H9 (cell line): ENCODE results near the gene BLVRB. TPM values are rescaled to one million over a fixed set of nuclear protein-coding genes. Genes with fewer than 3 reads are reported as not detected.

Experiments
- DNase-seq: peaks from one replicate; pipeline ENCODE4 v3.0.0-alpha.2; 2017
- H2AFZ ChIP-seq: one replicate; pipeline ENCODE4 v1.6.1; 2013; ENCODE audit warnings: mild to moderate bottlenecking, low read length, control low read depth, moderate library complexity
- H2AK5ac ChIP-seq: 2 replicates; pipeline ENCODE4 v1.6.1; 2013; ENCODE audit warnings: low read length, control low read depth, mixed read lengths; ENCODE audit not compliant: insufficient read length
- H2BK120ac ChIP-seq: one replicate; pipeline ENCODE4 v1.6.1; 2013; ENCODE audit warnings: low read depth, mild to moderate bottlenecking, low read length, control low read depth, inconsistent platforms; ENCODE audit not compliant: poor library complexity, severe bottlenecking
- H2BK12ac ChIP-seq: 2 replicates; pipeline ENCODE4 v1.6.1; 2013; ENCODE audit warnings: low read length, control low read depth, mixed read lengths, low read depth; ENCODE audit not compliant: insufficient read length
- H2BK15ac ChIP-seq: 2 replicates; pipeline ENCODE4 v1.6.1; 2013; ENCODE audit warnings: low read depth, low read length, control low read depth
- H2BK20ac ChIP-seq: one replicate; pipeline ENCODE4 v1.6.1; 2013; ENCODE audit warnings: low read depth, mild to moderate bottlenecking, low read length, control low read depth, inconsistent platforms; ENCODE audit not compliant: poor library complexity, severe bottlenecking
- H2BK5ac ChIP-seq: 2 replicates; pipeline ENCODE4 v1.6.1; 2013; ENCODE audit warnings: low read length, control low read depth, mixed read lengths; ENCODE audit not compliant: insufficient read length
- H3K14ac ChIP-seq: 2 replicates; pipeline ENCODE4 v1.6.1; 2013; ENCODE audit warnings: low read length, control low read depth; ENCODE audit not compliant: insufficient read depth
- H3K18ac ChIP-seq: 2 replicates; pipeline ENCODE4 v1.6.1; 2013; ENCODE audit warnings: low read depth, mild to moderate bottlenecking, mixed read lengths, low read length, control low read depth; ENCODE audit not compliant: insufficient read length
- H3K23ac ChIP-seq: 2 replicates; pipeline ENCODE4 v1.6.1; 2013; ENCODE audit warnings: low read length, control low read depth, mixed read lengths, low read depth; ENCODE audit not compliant: insufficient read length
- H3K23me2 ChIP-seq: 2 replicates; pipeline ENCODE4 v1.6.1; 2013; ENCODE audit warnings: low read depth, mild to moderate bottlenecking, mixed read lengths, low read length, control low read depth; ENCODE audit not compliant: insufficient read length, poor library complexity, severe bottlenecking
- H3K27ac ChIP-seq: 2 replicates; pipeline ENCODE4 v1.5.1; 2013; ENCODE audit warnings: low read length, control low read depth, mixed read lengths, low read depth; ENCODE audit not compliant: insufficient read length
- H3K27me3 ChIP-seq: 2 replicates; pipeline ENCODE4 v1.6.1; 2013; ENCODE audit warnings: low read length, control low read depth, inconsistent platforms; ENCODE audit not compliant: insufficient read depth
- H3K4ac ChIP-seq: 2 replicates; pipeline ENCODE4 v1.6.1; 2013; ENCODE audit warnings: low read depth, mild to moderate bottlenecking, control low read depth, inconsistent platforms, low read length, moderate library complexity
- H3K4me1 ChIP-seq: 2 replicates; pipeline ENCODE4 v1.6.1; 2013; ENCODE audit warnings: low read length, control low read depth, inconsistent platforms; ENCODE audit not compliant: insufficient read depth
- H3K4me2 ChIP-seq: 2 replicates; pipeline ENCODE4 v1.6.1; 2013; ENCODE audit warnings: low read length, control low read depth, mixed read lengths; ENCODE audit not compliant: insufficient read length, insufficient read depth
- H3K56ac ChIP-seq: 2 replicates; pipeline ENCODE4 v1.6.1; 2013; ENCODE audit warnings: low read depth, mild to moderate bottlenecking, mixed read lengths, low read length, control low read depth; ENCODE audit not compliant: insufficient read length
- H3K79me1 ChIP-seq: 2 replicates; pipeline ENCODE4 v1.6.1; 2013; ENCODE audit warnings: low read depth, mild to moderate bottlenecking, moderate library complexity, low read length, control low read depth, inconsistent platforms; ENCODE audit not compliant: insufficient read depth, poor library complexity, severe bottlenecking
- H3K79me2 ChIP-seq: 2 replicates; pipeline ENCODE4 v1.6.1; 2013; ENCODE audit warnings: low read length, control low read depth, inconsistent platforms; ENCODE audit not compliant: insufficient read depth
- H3K9ac ChIP-seq: 2 replicates; pipeline ENCODE4 v1.6.1; 2013; ENCODE audit warnings: low read length, control low read depth, mixed read lengths; ENCODE audit not compliant: insufficient read length; ENCODE audit errors: extremely low read depth
- H3K9me3 ChIP-seq: one replicate; pipeline ENCODE4 v1.6.1; 2013; ENCODE audit warnings: low read depth, low read length, inconsistent platforms; ENCODE audit not compliant: control insufficient read depth
- H3T11ph ChIP-seq: one replicate; pipeline ENCODE4 v1.6.1; 2013; ENCODE audit warnings: mild to moderate bottlenecking, low read length, control low read depth, inconsistent platforms
- H4K20me1 ChIP-seq: one replicate; pipeline ENCODE4 v1.6.1; 2013; ENCODE audit not compliant: control insufficient read depth, insufficient read length, insufficient read depth
- H4K5ac ChIP-seq: 2 replicates; pipeline ENCODE4 v1.6.1; 2013; ENCODE audit warnings: low read depth, mild to moderate bottlenecking, mixed read lengths, low read length, control low read depth; ENCODE audit not compliant: insufficient read length
- H4K8ac ChIP-seq: replicated peaks from 2 replicates; pipeline ENCODE4 v1.6.1; 2013; ENCODE audit warnings: low read length, control low read depth, mixed read lengths, low read depth; ENCODE audit not compliant: insufficient read length
- H4K91ac ChIP-seq: 2 replicates; pipeline ENCODE4 v1.6.1; 2013; ENCODE audit warnings: low read depth, mild to moderate bottlenecking, moderate library complexity, mixed read lengths, low read length, control low read depth; ENCODE audit not compliant: insufficient read length
- H3K27ac Mint-ChIP-seq, 3 experiments: 2 replicates in 2 of 3; 3 replicates in 1 of 3; pipeline ENCODE4 v1.8.0; 2020 to 2021; ENCODE audit warnings: mixed read lengths in 3 of 3, mild to moderate bottlenecking in 1 of 3, moderate library complexity in 1 of 3
- H3K27me3 Mint-ChIP-seq: 2 replicates; pipeline ENCODE4 v1.8.0; 2021; ENCODE audit warnings: low read depth, mild to moderate bottlenecking, moderate library complexity, mixed read lengths
- H3K36me3 Mint-ChIP-seq, 3 experiments: 2 replicates in 2 of 3; 3 replicates in 1 of 3; pipeline ENCODE4 v1.8.0; 2020 to 2021; ENCODE audit warnings: low read depth in 3 of 3, mixed read lengths in 3 of 3; ENCODE audit not compliant: insufficient read depth in 1 of 3
- H3K4me1 Mint-ChIP-seq, 2 experiments: 2 replicates each; pipeline ENCODE4 v1.8.0; 2020; ENCODE audit warnings: mixed read lengths in 2 of 2
- H3K4me3 Mint-ChIP-seq, 2 experiments: 2 replicates in 1 of 2; 3 replicates in 1 of 2; pipeline ENCODE4 v1.8.0; 2020 to 2021; ENCODE audit warnings: mild to moderate bottlenecking in 2 of 2, mixed read lengths in 2 of 2, moderate library complexity in 1 of 2
- H3K9me3 Mint-ChIP-seq, 2 experiments: 2 replicates in 1 of 2; 3 replicates in 1 of 2; pipeline ENCODE4 v1.8.0; 2020; ENCODE audit warnings: mild to moderate bottlenecking in 2 of 2, mixed read lengths in 2 of 2, moderate library complexity in 1 of 2
- WGBS: extraction: QIAGEN DNeasy Blood & Tissue Kit; methylation state at CpG from one replicate; pipeline ENCODE4 v1.1.7; 2013; ENCODE audit warnings: missing lambda C conversion rate, low lambda C conversion rate, mixed read lengths; ENCODE audit not compliant: insufficient read length; ENCODE audit errors: extremely low coverage; 5-methylcytosine and 5-hydroxymethylcytosine counted together
- total RNA-seq: library from RNA; stranded (reverse); gene quantifications from 2 replicates; pipeline ENCODE4 v1.2.1, GENCODE V29; 2021
- TF ChIP-seq, protein P1 (sequence below): fragments of 200-600 bp; sonication (generic); conservative IDR thresholded peaks from 3 replicates; pipeline ENCODE4 v1.8.0; 2021; ENCODE audit warnings: antibody characterized with exemption, mild to moderate bottlenecking

The BLVRB gene
- total RNA-seq, 1 experiment from 2014 or later, result 27.9 TPM

DNA sequence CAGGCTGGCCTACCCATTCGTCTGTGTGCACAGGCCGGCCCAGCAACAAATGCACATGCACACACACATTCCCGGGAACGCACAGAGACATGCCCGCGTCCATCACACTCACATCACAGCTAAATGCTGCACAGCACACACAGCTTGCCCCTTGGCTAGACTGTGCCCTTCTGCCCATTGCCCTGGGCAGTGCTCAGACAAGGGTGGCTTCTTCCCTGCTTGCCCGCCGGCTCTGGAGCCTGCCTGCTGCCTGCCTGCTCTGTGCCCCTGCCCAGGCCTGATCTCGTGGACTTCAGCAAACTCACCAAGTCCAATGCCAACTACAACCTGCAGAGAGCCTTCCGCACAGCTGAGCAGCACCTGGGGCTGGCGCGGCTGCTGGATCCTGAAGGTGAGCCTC, 31.7 kb upstream of the BLVRB start:
- no peak overlapping the region for H2BK15ac ChIP-seq
- no peaks in the 10 kb centered on the region for H3K79me2 ChIP-seq
- no peak overlapping the region for H3K18ac ChIP-seq

More for the DNA sequence above, 31.7 kb upstream of the BLVRB start:
- Histone ChIP-seq H3K14ac (no peak overlapping the region), H3K9me3 (no peaks in the 10 kb centered on the region), H3K27ac (no peak overlapping the region), H2BK120ac (no peak overlapping the region), H3K4ac (no peak overlapping the region), H3K4me1 (no peaks in the 10 kb centered on the region), H2AK5ac (no peak overlapping the region), H4K20me1 (no peaks in the 10 kb centered on the region), H3K23ac (no peak overlapping the region), H4K91ac (no peak overlapping the region), H3K23me2 (no peaks in the 10 kb centered on the region), H2AFZ (no peak overlapping the region), H3K56ac (no peak overlapping the region), H3K4me2 (no peak overlapping the region), H2BK5ac (no peak overlapping the region), H2BK20ac (no peak overlapping the region), H2BK12ac (no peak overlapping the region), H3K27me3 (no peaks in the 10 kb centered on the region), H4K5ac (no peak overlapping the region), H3K9ac (no peak overlapping the region), H3T11ph (no peak overlapping the region), H3K79me1 (no peaks in the 10 kb centered on the region), H4K8ac (no peak overlapping the region)
- TF ChIP-seq, protein P1, sequence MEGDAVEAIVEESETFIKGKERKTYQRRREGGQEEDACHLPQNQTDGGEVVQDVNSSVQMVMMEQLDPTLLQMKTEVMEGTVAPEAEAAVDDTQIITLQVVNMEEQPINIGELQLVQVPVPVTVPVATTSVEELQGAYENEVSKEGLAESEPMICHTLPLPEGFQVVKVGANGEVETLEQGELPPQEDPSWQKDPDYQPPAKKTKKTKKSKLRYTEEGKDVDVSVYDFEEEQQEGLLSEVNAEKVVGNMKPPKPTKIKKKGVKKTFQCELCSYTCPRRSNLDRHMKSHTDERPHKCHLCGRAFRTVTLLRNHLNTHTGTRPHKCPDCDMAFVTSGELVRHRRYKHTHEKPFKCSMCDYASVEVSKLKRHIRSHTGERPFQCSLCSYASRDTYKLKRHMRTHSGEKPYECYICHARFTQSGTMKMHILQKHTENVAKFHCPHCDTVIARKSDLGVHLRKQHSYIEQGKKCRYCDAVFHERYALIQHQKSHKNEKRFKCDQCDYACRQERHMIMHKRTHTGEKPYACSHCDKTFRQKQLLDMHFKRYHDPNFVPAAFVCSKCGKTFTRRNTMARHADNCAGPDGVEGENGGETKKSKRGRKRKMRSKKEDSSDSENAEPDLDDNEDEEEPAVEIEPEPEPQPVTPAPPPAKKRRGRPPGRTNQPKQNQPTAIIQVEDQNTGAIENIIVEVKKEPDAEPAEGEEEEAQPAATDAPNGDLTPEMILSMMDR, result no peak
- Mint-ChIP-seq H3K27me3 (peaks cover 53% of the 10 kb centered on the region), H3K4me3 (no peak overlapping the region), H3K9me3 (peaks cover under 1 to 2% of the 10 kb centered on the region in 2 experiments; a peak in 3 of 5 replicates), H3K36me3 (no peaks in the 10 kb centered on the region), H3K27ac (no peak overlapping the region; a peak in 1 of 7 replicates), H3K4me1 (no peaks in the 10 kb centered on the region)
- WGBS, result no CpG with 5 or more reads among the region's 12 CpGs
- DNase-seq, result no peak
